AG09319 (cell line): Measurements from ENCODE around the gene ARHGAP26.

Source experiments
- DNase-seq: peaks from one replicate; pipeline ENCODE4 v3.0.0-alpha.2; 2010; ENCODE audit warnings: low read depth; ENCODE audit errors: extremely low read depth
- CTCF ChIP-seq: IDR thresholded peaks from 2 replicates; pipeline ENCODE4 v1.5.1; 2011; ENCODE audit warnings: low read depth, mild to moderate bottlenecking, inconsistent platforms, low read length, moderate library complexity

Gene ARHGAP26

GRCh38 chr5:142743592-142744441, 26.4 kb upstream of the ARHGAP26 start:
- DNase-seq: no peak
- no peak for TF ChIP-seq CTCF

GRCh38 chr5:142745268-142745667, 24.9 kb upstream of the ARHGAP26 start:
- no peak for TF ChIP-seq CTCF
- DNase-seq: no peak

GRCh38 chr5:142746532-142747433, 23.4 kb upstream of the ARHGAP26 start:
- DNase-seq: peak; percentile 67
- no peak for TF ChIP-seq CTCF

GRCh38 chr5:142748132-142748531, 22.0 kb upstream of the ARHGAP26 start:
- TF ChIP-seq CTCF: no peak
- peak; percentile 55 for DNase-seq

GRCh38 chr5:142748568-142749249, 21.5 kb upstream of the ARHGAP26 start:
- no peak for DNase-seq

GRCh38 chr5:142749321-142749720, 20.9 kb upstream of the ARHGAP26 start:
- TF ChIP-seq CTCF: no peak
- DNase-seq: no peak

More at GRCh38 chr5:142748568-142749249, 21.5 kb upstream of the ARHGAP26 start:
- peak; percentile 12 for TF ChIP-seq CTCF
